ENCODE data around the gene BCAS3. TPM values are rescaled to one million over a fixed set of nuclear protein-coding genes. Genes with fewer than 3 reads are reported as not detected.
"Not testable (repeated sequence)": the region's sequence is repeated elsewhere in the genome, so short reads cannot be mapped to it uniquely, and the experiment has no call there.

Gene BCAS3
- total RNA-seq, 2 experiments from 2014 or later, result 6.8 to 7.1 TPM

DNA sequence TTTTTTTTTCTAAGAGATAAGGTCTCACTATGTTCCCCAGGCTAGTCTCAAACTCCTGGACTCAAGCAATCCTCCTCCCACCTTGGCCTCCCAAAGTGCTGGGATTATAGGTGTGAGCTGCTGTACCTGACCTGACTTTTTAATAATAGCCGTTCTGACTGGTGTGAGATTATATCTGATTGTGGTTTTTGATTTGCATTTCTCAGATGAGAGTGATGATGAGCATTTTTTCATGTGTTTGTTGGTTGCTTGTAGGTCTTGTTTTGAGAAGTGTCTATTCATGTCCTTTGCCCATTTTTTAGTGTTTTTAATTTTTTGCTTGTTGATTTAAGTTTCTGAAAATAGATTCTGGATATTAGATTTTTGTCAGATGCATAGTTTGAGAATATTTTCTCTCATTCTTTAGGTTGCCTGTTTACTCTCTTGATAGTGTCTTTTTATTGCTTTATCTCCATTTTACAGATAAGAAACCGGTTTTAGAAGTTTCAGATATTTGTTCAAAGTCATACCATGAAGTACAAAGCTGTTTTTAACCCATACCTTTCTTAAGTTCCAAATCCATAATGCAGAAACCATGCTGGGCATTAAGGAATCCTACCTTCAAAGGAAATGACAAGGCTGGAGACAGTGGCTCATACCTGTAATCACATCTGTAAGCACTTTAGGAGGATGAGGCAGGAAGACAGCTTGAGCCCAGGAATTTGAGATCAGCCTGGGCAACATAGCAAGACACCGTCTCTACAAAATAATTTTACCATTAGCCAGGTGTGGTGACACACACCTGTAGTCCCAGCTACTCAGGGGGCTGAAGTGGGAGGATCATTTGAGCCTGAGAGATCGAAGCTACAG, 553.5 kb downstream of the BCAS3 start:
- intact Hi-C loops (cut with micrococcal nuclease), result no loop called here
- ChIA-PET CTCF (no interaction called here), POLR2A (no interaction called here)
- Mint-ChIP-seq H3K27me3 (no peaks in the 10 kb centered on the region), H3K36me3 (peaks cover 2% of the 10 kb centered on the region), H3K4me3 (no peak overlapping the region), H3K27ac (peak overlapping the region; percentile 10), H3K4me1 (ENCODE audit: low read depth) (peaks cover 11% of the 10 kb centered on the region), H3K9me3 (no peaks in the 10 kb centered on the region)
- DNase-seq, result no peak

GRCh38 chr17:61232871-61233270, 555.2 kb downstream of the BCAS3 start:
- no peak for DNase-seq
- no peak overlapping the region for H3K27ac Mint-ChIP-seq
- CTCF ChIA-PET, result no interaction called here
- POLR2A ChIA-PET, result no interaction called here
- H3K9me3 Mint-ChIP-seq, result no peaks in the 10 kb centered on the region
- H3K4me3 Mint-ChIP-seq, result no peak overlapping the region
- intact Hi-C loops (cut with micrococcal nuclease), result no loop called here
- H3K4me1 Mint-ChIP-seq (ENCODE audit: low read depth), result peaks cover 11% of the 10 kb centered on the region
- peaks cover 2% of the 10 kb centered on the region for H3K36me3 Mint-ChIP-seq
- H3K27me3 Mint-ChIP-seq, result no peaks in the 10 kb centered on the region

DNA sequence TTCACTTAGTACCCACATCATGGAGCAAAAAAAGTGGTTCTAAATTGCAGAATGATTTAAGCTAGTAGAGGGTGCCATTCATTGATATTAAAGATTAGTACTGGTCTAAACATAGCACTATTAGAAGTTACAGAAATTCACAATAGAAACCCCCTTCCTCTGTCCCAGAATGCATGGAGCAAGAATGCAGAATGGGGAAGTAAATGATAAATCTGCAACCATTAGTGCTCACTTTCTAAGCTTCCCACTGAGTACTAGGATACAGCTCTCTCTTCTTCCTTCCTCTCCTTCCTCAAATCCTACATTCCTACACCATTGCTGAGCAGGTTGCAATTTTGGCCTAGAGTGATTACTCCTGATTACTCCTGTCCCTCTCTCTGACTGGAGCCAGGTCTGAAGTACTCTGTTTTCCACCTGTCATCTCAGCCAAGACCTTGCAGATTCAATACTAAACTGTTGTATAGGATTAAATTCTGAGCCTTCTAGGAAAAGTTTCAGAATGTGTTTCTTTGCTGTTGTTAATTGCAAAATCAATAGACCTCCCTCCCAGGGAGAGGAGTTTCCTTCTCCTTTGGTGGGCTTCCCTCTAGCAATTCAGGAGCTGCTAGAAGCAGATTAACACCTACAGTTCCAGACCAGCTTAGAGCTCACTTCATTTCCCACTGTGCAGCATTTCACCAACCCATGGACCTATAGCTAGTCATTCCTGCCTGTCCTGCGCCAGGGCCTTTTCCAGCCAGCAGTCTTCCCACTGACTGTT, 556.5 kb downstream of the BCAS3 start:
- Mint-ChIP-seq H3K4me3 (no peak overlapping the region), H3K27me3 (no peaks in the 10 kb centered on the region), H3K27ac (no peak overlapping the region), H3K4me1 (ENCODE audit: low read depth) (peaks cover 15% of the 10 kb centered on the region), H3K36me3 (peaks cover 2% of the 10 kb centered on the region), H3K9me3 (no peaks in the 10 kb centered on the region)
- CTCF ChIA-PET, result interaction anchor here (0.6 kb wide), 1 partner anchor 962 kb away, joined by 3 read pairs; no protein-coding TSS in a partner anchor
- POLR2A ChIA-PET, result no interaction called here
- intact Hi-C loops (cut with micrococcal nuclease), result no loop called here
- DNase-seq, result no peak

- Mint-ChIP-seq H3K27me3 (no peaks in the 10 kb centered on the region), H3K27ac (no peak overlapping the region), H3K9me3 (no peaks in the 10 kb centered on the region), H3K4me3 (no peak overlapping the region), H3K36me3 (peaks cover 2% of the 10 kb centered on the region), H3K4me1 (ENCODE audit: low read depth) (peaks cover 21% of the 10 kb centered on the region)
- intact Hi-C loops (cut with micrococcal nuclease), result no loop called here
- DNase-seq, result no peak
- POLR2A ChIA-PET, result no interaction called here
- CTCF ChIA-PET, result no interaction called here
Measured at GRCh38 chr17:61235001-61235826, 557.6 kb downstream of the BCAS3 start.

- DNase-seq, result no peak
- intact Hi-C loops (cut with micrococcal nuclease), result no loop called here
- no peak overlapping the region for H3K27ac Mint-ChIP-seq
- no peaks in the 10 kb centered on the region for H3K9me3 Mint-ChIP-seq
- H3K27me3 Mint-ChIP-seq, result no peaks in the 10 kb centered on the region
- H3K4me3 Mint-ChIP-seq, result no peak overlapping the region
- ChIA-PET CTCF (no interaction called here), POLR2A (no interaction called here)
- H3K4me1 Mint-ChIP-seq (ENCODE audit: low read depth), result peaks cover 23% of the 10 kb centered on the region
- peaks cover 2% of the 10 kb centered on the region for H3K36me3 Mint-ChIP-seq
Measured at GRCh38 chr17:61235827-61236197, 558.2 kb downstream of the BCAS3 start.

DNA sequence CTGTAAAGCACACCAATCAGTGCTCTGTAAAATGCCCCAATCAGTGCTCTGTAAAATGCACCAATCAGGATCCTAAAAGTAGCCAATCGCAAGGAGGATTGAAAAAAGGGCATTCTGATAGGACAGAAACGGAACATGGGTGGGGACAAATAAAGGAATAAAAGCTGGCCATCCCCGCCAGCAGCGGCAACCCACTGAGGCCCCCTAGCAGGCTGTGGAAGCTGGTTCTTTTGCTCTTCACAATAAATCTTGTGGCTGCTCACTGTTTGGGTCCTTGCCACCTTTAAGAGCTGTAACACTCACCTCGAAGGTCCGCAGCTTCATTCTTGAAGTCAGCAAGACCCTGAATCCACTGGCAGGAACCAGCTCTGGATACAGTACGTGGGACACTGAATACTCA, 559.6 kb downstream of the BCAS3 start:
- no peak overlapping the region for H3K4me3 Mint-ChIP-seq
- H3K27me3 Mint-ChIP-seq, result no peaks in the 10 kb centered on the region
- no peaks in the 10 kb centered on the region for H3K36me3 Mint-ChIP-seq
- CTCF ChIA-PET, result interaction anchor here (0.6 kb wide), 2 partner anchors 171 to 517 kb away, joined by 3 read pairs; no protein-coding TSS in a partner anchor
- intact Hi-C loops (cut with micrococcal nuclease), result no loop called here
- DNase-seq, result no peak
- no peak overlapping the region for H3K27ac Mint-ChIP-seq
- POLR2A ChIA-PET, result interaction anchor here (0.5 to 0.6 kb wide), 2 partner anchors 47 to 558 kb away, joined by 4 to 6 read pairs; no protein-coding TSS in a partner anchor
- H3K9me3 Mint-ChIP-seq, result no peaks in the 10 kb centered on the region
- peaks cover 20% of the 10 kb centered on the region for H3K4me1 Mint-ChIP-seq (ENCODE audit: low read depth)

DNA sequence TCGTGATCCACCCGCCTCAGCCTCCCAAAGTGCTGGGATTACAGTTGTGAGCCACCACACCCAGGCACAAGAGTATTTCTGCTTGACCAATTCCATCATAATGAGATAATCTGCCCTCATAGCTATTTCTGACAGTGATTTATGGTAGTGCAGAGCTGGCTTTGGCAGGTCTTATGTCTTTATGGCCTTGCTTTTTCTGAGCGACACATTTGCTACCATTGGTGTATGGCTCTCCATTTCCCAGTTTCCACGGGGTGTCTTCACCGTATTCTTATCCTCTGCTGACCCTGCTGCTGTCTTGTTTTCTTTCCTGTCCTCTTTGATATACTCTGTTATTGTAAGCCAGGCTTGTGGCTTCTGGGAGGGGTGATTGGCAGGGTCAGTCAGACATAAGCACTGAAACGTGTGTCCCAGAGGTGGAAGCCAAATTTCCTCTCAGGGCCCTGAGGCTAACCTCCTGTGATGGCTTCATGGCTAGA, 560.8 kb downstream of the BCAS3 start:
- DNase-seq, result no peak
- intact Hi-C loops (cut with micrococcal nuclease), result no loop called here
- no peaks in the 10 kb centered on the region for H3K36me3 Mint-ChIP-seq
- ChIA-PET CTCF (interaction anchor here (0.6 kb wide), 1 partner anchor 373 kb away, joined by 3 read pairs; no protein-coding TSS in a partner anchor), POLR2A (no interaction called here)
- no peaks in the 10 kb centered on the region for H3K27me3 Mint-ChIP-seq
- H3K9me3 Mint-ChIP-seq, result no peaks in the 10 kb centered on the region
- H3K27ac Mint-ChIP-seq, result no peak overlapping the region
- no peak overlapping the region for H3K4me3 Mint-ChIP-seq
- H3K4me1 Mint-ChIP-seq (ENCODE audit: low read depth), result peaks cover 20% of the 10 kb centered on the region

- H3K4me1 Mint-ChIP-seq (ENCODE audit: low read depth), result peaks cover 20% of the 10 kb centered on the region
- POLR2A ChIA-PET, result no interaction called here
- CTCF ChIA-PET, result interaction anchor here (0.6 kb wide), 1 partner anchor 374 kb away, joined by 3 read pairs; no protein-coding TSS in a partner anchor
Measured at GRCh38 chr17:61239327-61239726, 561.7 kb downstream of the BCAS3 start.

DNA sequence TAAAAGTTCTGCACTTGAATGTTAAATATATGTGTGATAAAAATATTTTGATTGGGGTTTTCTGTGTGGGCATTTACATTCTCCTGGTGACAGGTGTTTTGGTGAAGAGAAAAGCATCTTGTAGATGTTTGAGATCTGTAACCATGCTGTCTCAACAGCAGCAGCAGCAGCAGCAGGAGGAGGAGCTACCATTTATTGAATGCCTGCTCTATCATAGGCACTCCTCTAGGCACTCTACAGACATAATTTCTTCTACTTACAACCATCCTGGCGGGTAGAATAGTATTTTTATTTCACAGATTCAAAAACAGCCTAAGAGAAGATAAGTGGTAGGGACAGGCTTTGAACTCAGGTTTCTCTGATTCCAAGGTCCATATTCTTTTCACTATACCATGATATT, 562.3 kb downstream of the BCAS3 start:
- ChIA-PET CTCF (no interaction called here), POLR2A (no interaction called here)
- peaks cover 20% of the 10 kb centered on the region for H3K4me1 Mint-ChIP-seq (ENCODE audit: low read depth)
- intact Hi-C loops (cut with micrococcal nuclease), result loop anchor here (1.0 kb wide), 1 partner anchor 45 kb away; no protein-coding TSS in a partner anchor
- no peak overlapping the region for H3K4me3 Mint-ChIP-seq
- H3K27me3 Mint-ChIP-seq, result no peaks in the 10 kb centered on the region
- no peak for DNase-seq
- H3K36me3 Mint-ChIP-seq, result no peaks in the 10 kb centered on the region
- H3K9me3 Mint-ChIP-seq, result no peaks in the 10 kb centered on the region
- H3K27ac Mint-ChIP-seq, result peak overlapping the region; percentile 69

More at GRCh38 chr17:61239327-61239726, 561.7 kb downstream of the BCAS3 start:
- intact Hi-C loops (cut with micrococcal nuclease), result loop anchor here (1.0 kb wide), 1 partner anchor 46 kb away; no protein-coding TSS in a partner anchor
- Mint-ChIP-seq H3K9me3 (no peaks in the 10 kb centered on the region), H3K36me3 (no peaks in the 10 kb centered on the region), H3K27me3 (no peaks in the 10 kb centered on the region), H3K4me3 (no peak overlapping the region), H3K27ac (peak overlapping the region; percentile 43)
- DNase-seq, result no peak

DNA sequence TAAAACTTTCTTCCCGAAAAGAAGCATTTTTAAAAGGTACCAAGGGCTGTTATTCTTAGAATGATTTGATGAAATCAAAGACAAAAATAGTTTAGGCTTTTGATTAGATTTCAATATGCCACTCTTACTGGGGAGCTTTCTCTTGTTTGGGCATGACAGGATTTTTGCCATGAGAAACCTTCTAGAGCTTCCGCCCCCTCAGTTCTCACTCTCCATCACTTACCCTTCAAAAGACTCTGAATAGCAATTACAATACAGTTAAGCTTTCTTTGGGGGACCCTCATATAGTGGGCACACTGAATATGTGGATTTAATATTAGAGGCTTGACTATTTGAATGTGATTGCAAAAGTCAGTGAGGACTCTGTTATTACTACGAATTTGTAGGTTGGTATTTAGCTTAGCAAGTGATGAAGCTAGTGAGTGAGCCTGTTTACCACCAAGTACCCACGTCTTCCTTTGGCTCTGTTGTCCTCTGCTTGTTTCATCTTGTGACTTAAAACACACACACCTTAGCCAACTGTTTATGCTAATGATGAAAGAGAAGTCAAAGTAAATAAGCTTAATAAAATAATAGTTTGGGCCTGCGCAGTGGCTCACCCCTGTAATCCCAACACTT, 563.3 kb downstream of the BCAS3 start:
- ChIA-PET POLR2A (no interaction called here), CTCF (interaction anchor here (1.0 kb wide), 1 partner anchor 11 kb away, joined by 3 read pairs; no protein-coding TSS in a partner anchor)
- DNase-seq, result peak; percentile 30
- H3K36me3 Mint-ChIP-seq, result no peaks in the 10 kb centered on the region
- H3K4me1 Mint-ChIP-seq (ENCODE audit: low read depth), result peaks cover 20% of the 10 kb centered on the region
- no peak overlapping the region for H3K4me3 Mint-ChIP-seq
- intact Hi-C loops (cut with micrococcal nuclease), result no loop called here
- no peak overlapping the region for H3K27ac Mint-ChIP-seq
- H3K9me3 Mint-ChIP-seq, result no peaks in the 10 kb centered on the region
- no peaks in the 10 kb centered on the region for H3K27me3 Mint-ChIP-seq

- H3K36me3 Mint-ChIP-seq; H3K4me3 Mint-ChIP-seq; DNase-seq; POLR2A ChIA-PET; H3K27me3 Mint-ChIP-seq; CTCF ChIA-PET; intact Hi-C loops (cut with micrococcal nuclease); H3K27ac Mint-ChIP-seq; H3K9me3 Mint-ChIP-seq; H3K4me1 Mint-ChIP-seq (ENCODE audit: low read depth): not testable (repeated sequence)
Measured at GRCh38 chr17:61244988-61245387, 567.3 kb downstream of the BCAS3 start.
